Esophagus (tissue), 2 donors: ENCODE data around the gene ITPRIP. TPM values are rescaled to one million over a fixed set of nuclear protein-coding genes. Genes with fewer than 3 reads are reported as not detected.

Experiments
- H3K27ac ChIP-seq, 2 donors: one replicate each; pipeline ENCODE4 v1.5.1; 2013; ENCODE audit warnings: low read depth in 2 of 2, mild to moderate bottlenecking in 2 of 2, inconsistent platforms in 1 of 2, low read length in 1 of 2, moderate library complexity in 1 of 2
- H3K27me3 ChIP-seq, 2 donors: one replicate each; pipeline ENCODE4 v1.6.1; 2013; ENCODE audit warnings: low read length in 2 of 2, control low read depth in 1 of 2, mild to moderate bottlenecking in 1 of 2; ENCODE audit not compliant: insufficient read depth in 2 of 2, control insufficient read depth in 1 of 2
- H3K36me3 ChIP-seq, 2 donors: one replicate each; pipeline ENCODE4 v1.6.1; 2013; ENCODE audit warnings: low read length in 1 of 2; ENCODE audit not compliant: control insufficient read depth in 2 of 2, insufficient read depth in 2 of 2
- H3K4me1 ChIP-seq, 2 donors: one replicate each; pipeline ENCODE4 v1.6.1; 2013; ENCODE audit warnings: low read length in 1 of 2; ENCODE audit not compliant: control insufficient read depth in 2 of 2, insufficient read depth in 2 of 2
- H3K4me3 ChIP-seq, 2 donors: one replicate each; pipeline ENCODE4 v1.5.1; 2013; ENCODE audit warnings: low read length in 2 of 2, mild to moderate bottlenecking in 2 of 2, low read depth in 1 of 2, moderate library complexity in 1 of 2
- H3K9me3 ChIP-seq, 2 donors: one replicate each; pipeline ENCODE4 v1.6.1; 2013; ENCODE audit warnings: mild to moderate bottlenecking in 2 of 2, low read depth in 1 of 2, low read length in 1 of 2, moderate library complexity in 1 of 2; ENCODE audit not compliant: control insufficient read depth in 2 of 2, insufficient read depth in 1 of 2
- WGBS, 2 donors: extraction: QIAGEN DNeasy Blood & Tissue Kit; methylation state at CpG; one replicate each; pipeline ENCODE4 v1.1.7; 2013; 5-methylcytosine and 5-hydroxymethylcytosine counted together
- polyA plus RNA-seq, 2 donors: library from polyadenylated mRNA; stranded (reverse); fragments of 200-250 nt; gene quantifications; one replicate each; pipeline ENCODE4 v1.2.3, GENCODE V29; 2013
- donor health status: healthy with polysubstance abuse.
- donor health status: Bipolar disorder and iron deficiency.

ITPRIP gene
- polyA plus RNA-seq, 2 donors, result 34.0 to 34.5 TPM

DNA sequence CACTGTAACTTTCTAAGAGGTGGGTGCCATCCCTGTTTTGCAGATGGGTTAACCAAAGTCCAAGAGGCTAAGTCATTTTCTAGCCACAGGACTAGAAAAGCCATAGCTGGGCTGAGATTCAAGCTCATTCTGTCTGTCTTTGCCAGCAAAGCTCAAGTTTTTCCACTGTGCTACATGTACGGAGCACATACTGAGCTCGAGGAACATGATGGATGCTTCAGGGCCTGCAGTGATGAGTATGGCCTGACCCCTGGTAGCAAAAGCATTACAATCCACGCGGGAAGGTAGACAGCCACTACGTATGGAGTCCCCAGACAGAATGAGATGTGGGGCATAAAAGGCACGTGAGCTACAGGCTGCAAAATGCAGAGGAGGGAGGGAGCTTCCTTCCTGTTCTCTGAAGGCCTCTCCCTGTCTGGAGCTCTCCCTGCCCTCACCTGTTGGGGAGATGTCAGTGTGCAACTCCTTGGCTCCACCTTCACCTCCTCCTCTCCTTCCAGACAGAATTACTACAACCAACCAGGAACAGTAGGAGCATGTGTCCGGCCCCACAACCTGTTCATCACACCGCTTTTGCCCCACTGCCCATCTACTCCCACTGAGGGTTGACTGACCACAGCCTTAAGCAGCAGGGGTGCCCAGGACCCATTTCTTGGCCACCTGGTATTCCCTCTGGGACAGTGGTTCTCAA is 16.4 kb downstream of the ITPRIP start:
- peak overlapping the region; percentile 92 to 98 for H3K27ac ChIP-seq
- H3K4me3 ChIP-seq, result no peak overlapping the region
- no peaks in the 10 kb centered on the region for H3K27me3 ChIP-seq
- H3K4me1 ChIP-seq, result peaks cover 24 to 64% of the 10 kb centered on the region in 2 donors
- H3K9me3 ChIP-seq, result no peaks in the 10 kb centered on the region
- H3K36me3 ChIP-seq, result peaks cover 2 to 6% of the 10 kb centered on the region in 2 donors
- 32 to 57% methylated on average over 8 of the region's 8 CpGs for WGBS, 2 donors

DNA sequence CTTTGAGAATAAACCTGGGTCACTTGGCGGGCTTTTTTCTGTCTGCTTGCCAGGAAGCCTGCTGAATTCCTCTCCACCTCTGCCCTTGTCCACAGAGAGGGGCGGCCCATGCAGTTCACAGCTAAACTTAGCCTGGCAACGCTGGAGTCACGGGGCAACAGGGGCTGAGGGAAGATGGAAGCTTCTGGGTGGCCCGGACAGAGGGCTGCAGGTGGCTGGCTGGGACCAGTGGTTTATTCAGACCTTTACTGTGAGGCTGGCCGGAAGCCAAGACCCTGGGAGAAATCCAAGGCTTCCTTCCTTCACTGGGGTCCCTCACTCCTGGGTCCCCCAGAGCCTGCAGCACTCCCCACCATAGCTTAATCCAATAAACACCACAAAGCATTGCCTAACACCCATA is 17.0 kb downstream of the ITPRIP start:
- Histone ChIP-seq H3K4me1 (peaks cover 24 to 66% of the 10 kb centered on the region in 2 donors), H3K27ac (peak overlapping the region; percentile 92 to 98)
- 71 to 80% methylated on average over 6 of the region's 6 CpGs for WGBS, 2 donors

DNA sequence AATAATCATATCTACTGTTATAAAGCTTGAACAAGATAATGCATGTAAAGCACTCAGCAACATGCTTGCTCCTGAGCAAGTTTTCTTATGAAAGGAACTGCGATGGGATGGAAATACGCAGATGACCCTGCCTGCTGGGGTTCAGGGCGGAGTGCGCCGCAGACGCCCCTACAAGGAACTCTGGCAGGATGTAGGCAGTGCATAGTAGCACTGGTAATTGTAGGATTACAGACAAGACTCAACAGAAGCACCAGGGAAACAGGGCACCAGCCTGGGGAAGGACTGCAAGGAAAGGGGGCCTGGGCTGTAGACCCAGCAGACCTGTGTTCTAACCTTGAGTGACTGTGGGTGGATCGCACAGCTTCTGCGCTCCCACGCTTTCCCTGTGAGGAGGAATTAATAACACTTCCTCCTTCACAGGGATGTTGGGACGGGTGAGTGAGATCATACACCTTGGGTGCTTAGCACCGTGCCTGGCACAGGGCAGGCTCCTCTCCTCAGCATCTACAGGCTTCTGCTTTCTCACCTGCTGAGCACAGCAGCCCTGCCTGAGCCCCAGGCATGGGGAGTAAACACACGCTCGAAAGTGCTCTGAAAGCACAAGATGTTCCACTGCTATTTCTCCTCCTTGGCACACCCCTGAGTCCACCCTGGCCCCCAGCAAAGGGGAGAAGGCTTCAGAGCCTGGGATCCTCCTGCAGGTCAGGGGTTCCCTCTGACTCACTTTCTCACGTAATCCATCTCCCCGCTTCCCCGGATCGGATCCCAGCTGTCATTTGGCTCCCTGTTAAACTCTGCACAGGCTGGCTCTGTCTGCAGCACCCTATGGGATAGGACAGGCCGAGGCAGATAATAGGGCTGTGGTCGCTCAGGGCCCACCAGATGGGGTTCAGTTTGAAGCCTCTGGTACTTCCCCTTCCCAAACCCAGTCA is 19.2 kb downstream of the ITPRIP start:
- Histone ChIP-seq H3K9me3 (no peaks in the 10 kb centered on the region), H3K27me3 (no peaks in the 10 kb centered on the region), H3K27ac (peak overlapping the region; percentile 92 to 98), H3K4me3 (no peak overlapping the region), H3K4me1 (peaks cover 23 to 56% of the 10 kb centered on the region in 2 donors), H3K36me3 (peaks cover 11 to 24% of the 10 kb centered on the region in 2 donors)
- 50 to 55% methylated on average over 19 of the region's 19 CpGs for WGBS, 2 donors

More for the DNA sequence above, 17.0 kb downstream of the ITPRIP start:
- Histone ChIP-seq H3K27me3 (no peaks in the 10 kb centered on the region), H3K9me3 (no peaks in the 10 kb centered on the region), H3K36me3 (peaks cover 2 to 8% of the 10 kb centered on the region in 2 donors), H3K4me3 (no peak overlapping the region)

DNA sequence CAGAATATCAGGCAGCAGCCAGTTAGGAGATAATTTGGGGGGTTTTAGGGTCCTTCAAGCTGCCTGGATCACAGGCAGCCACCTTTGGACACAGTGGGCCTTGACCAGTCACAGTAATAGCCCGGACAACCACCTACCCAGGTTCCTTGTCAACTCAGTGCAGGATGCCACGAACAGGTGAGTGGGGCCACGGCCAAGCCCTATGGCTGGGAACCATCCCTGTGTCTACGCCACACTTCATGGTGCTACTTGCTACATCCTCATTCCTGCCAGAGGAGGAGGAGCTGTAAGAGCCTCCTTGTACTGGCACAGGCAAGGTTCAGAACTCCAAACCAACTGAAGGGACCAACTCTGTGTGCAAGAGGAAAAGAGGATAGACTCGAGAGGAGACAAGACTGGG is 19.9 kb downstream of the ITPRIP start:
- Histone ChIP-seq H3K27ac (peak overlapping the region; percentile 92 to 98), H3K9me3 (no peaks in the 10 kb centered on the region), H3K4me1 (peaks cover 23 to 49% of the 10 kb centered on the region in 2 donors), H3K36me3 (peaks cover 13 to 30% of the 10 kb centered on the region in 2 donors), H3K27me3 (no peaks in the 10 kb centered on the region), H3K4me3 (no peak overlapping the region)
- 79 to 81% methylated on average over 5 of the region's 5 CpGs for WGBS, 2 donors

DNA sequence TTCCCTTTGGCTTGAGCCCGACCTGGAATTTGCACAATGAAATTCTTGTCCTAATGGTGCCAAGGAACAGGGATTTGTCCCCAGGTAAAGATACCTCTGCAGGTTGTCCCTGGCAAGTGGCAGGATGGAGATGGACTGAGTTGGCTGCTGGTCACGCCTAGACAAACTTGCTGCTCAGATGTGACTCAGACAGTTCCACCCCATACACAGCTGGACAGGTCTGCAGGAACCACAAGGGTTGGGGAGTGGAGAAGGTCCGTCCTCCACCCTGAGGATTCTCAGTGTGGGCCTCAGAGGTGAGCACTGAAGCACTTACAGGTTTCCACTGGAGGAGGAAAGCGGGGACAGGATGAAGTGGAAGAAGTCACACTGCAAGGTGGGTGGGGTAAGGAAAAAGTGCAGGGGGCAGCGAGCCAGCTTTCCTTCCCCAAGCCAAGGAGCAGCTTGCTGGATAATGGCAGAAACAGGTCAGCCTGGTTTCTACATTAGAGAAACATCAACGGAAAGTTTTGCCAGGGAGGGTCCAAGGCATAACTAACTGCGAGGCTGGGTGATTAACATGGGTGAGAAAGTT is 20.5 kb downstream of the ITPRIP start:
- H3K36me3 ChIP-seq, result peaks cover 13 to 36% of the 10 kb centered on the region in 2 donors
- H3K4me1 ChIP-seq, result peaks cover 23 to 47% of the 10 kb centered on the region in 2 donors

DNA sequence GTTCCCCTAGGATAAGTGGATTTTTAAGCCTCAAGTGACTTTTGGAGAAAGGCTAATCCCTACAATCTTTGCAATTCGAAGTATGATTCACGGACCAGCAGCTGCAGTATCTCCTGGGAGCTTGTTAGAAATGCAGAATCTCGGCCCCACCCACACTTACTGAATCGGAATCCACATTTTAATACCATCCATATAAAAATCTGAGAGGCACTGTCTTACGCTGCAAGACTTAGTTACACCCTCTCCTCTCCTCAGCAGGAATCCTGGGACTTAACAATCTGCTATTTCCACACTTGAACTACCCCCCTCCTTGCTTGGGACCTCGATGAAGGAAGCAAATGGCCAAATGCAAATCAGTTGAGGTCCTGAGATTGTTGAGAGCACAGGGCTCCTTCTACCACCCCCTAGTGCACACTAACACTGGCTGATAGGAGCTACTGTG is 21.0 kb downstream of the ITPRIP start:
- Histone ChIP-seq H3K36me3 (peaks cover 13 to 41% of the 10 kb centered on the region in 2 donors), H3K27me3 (no peaks in the 10 kb centered on the region), H3K27ac (peak overlapping the region; percentile 92 to 98), H3K4me1 (peaks cover 21 to 42% of the 10 kb centered on the region in 2 donors), H3K9me3 (no peaks in the 10 kb centered on the region), H3K4me3 (no peak overlapping the region)
- 30 to 47% methylated on average over 6 of the region's 6 CpGs for WGBS, 2 donors

More for the DNA sequence above, 20.5 kb downstream of the ITPRIP start:
- H3K9me3 ChIP-seq, result no peaks in the 10 kb centered on the region
- no peak overlapping the region for H3K4me3 ChIP-seq
- WGBS, 2 donors, result 51 to 65% methylated on average over 7 of the region's 7 CpGs
- peak overlapping the region; percentile 92 to 98 for H3K27ac ChIP-seq
- no peaks in the 10 kb centered on the region for H3K27me3 ChIP-seq

DNA sequence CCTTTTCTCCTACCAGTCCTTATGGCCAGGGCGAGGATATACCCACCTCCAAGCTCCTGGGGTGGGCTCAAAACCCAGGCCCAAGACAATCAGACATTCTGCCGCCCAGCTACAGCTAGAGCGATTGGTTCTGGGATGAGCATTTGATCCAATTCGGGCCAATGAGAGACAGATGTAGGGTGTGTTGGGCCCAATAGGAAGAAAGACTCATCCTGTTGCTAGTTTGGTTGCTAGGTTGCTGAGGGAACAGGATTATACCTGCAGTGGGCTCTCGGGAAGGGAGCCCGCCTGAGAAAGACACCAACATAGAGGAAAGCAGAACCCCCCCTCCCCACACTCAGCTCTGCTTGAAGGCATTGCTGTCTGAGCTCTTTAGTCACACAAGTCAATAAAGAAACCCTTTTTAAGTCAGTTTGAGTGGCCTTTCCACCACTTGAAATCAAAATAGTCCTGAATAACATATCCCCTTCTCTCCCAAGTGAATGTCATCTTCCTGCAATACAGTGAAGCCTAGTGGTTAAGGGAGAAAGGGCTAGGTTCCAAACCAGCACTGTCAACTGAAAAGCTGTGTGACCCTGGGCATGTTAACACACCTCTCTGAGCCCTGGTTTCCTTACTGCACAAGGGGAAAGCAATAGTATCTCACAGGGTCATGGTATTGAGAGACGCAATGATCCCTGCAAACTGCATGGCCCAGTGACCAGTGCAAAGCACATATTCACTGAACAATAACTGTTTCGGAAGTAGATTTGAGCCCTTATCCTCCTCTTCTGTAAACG is 21.8 kb downstream of the ITPRIP start:
- Histone ChIP-seq H3K9me3 (no peaks in the 10 kb centered on the region), H3K36me3 (peaks cover 13 to 43% of the 10 kb centered on the region in 2 donors), H3K27ac (peak overlapping the region; percentile 51 to 81), H3K27me3 (no peaks in the 10 kb centered on the region), H3K4me1 (peaks cover 21 to 35% of the 10 kb centered on the region in 2 donors), H3K4me3 (no peak overlapping the region)
- WGBS, 2 donors, result 88 to 91% methylated on average over 9 of the region's 9 CpGs

DNA sequence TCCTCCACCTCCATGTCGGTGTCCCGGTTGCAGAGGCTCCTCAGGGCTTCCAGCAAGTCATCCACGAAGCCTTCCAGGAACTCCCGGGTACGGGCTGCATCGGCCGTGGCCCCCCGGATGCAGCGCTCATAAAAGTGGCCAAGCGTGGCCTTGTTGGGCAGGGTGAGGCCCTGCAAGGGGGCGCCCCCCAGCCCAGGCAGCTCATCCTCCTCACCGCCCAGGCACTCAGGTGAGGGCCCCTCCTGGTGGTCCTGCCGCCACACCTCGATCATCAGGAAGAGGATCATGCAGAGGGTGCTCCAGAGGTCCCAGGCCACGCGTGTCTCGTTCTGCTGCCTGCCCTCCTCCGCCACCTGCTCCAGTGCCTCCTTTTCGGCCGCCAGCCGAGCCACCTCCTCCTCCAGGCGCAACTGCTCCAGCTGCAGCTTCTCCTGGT is 22.8 kb downstream of the ITPRIP start:
- peaks cover 13 to 48% of the 10 kb centered on the region in 2 donors for H3K36me3 ChIP-seq

More for the DNA sequence above, 22.8 kb downstream of the ITPRIP start:
- no peak overlapping the region for H3K27ac ChIP-seq
- H3K4me3 ChIP-seq, result no peak overlapping the region
- WGBS, 2 donors, result 95 to 97% methylated on average over 22 of the region's 22 CpGs
- no peaks in the 10 kb centered on the region for H3K27me3 ChIP-seq
- H3K4me1 ChIP-seq, result peaks cover 18 to 28% of the 10 kb centered on the region in 2 donors
- H3K9me3 ChIP-seq, result no peaks in the 10 kb centered on the region
